ENCODE data around the gene ADAMTSL5.

ADAMTSL5 gene

GRCh38 chr19:1495799-1496713 is 16.8 kb downstream of the ADAMTSL5 start:
- no peak for TF ChIP-seq FOXP2 (optimal IDR thresholded peaks at IDR 0.05; ENCODE audit: control extremely low read depth, extremely low read length, insufficient read depth)
- no peak for TF ChIP-seq POLR2AphosphoS5 (IDR thresholded peaks at IDR 0.05; ENCODE audit: borderline replicate concordance, low read depth, low read length)
- TF ChIP-seq EZH2 (IDR thresholded peaks at IDR 0.05), result no peak
- Histone ChIP-seq H3K4me3 (no peak overlapping the region), H3K9ac (ENCODE audit: insufficient read length) (no peak overlapping the region), H3K36me3 (ENCODE audit: insufficient read depth, low read length) (no peaks in the 10 kb centered on the region), H3K27ac (no peak overlapping the region), H3K9me3 (ENCODE audit: low read depth, low read length) (no peaks in the 10 kb centered on the region)
- no peak for DNase-seq (ENCODE audit: low read depth, low spot score)

GRCh38 chr19:1495051-1495798 is 17.6 kb downstream of the ADAMTSL5 start:
- no peak overlapping the region for H3K27ac ChIP-seq
- DNase-seq (ENCODE audit: low read depth, low spot score), result no peak
- H3K9me3 ChIP-seq (ENCODE audit: low read depth, low read length), result no peaks in the 10 kb centered on the region
- no peak overlapping the region for H3K9ac ChIP-seq (ENCODE audit: insufficient read length)
- H3K4me3 ChIP-seq, result no peak overlapping the region
- no peak for TF ChIP-seq EZH2 (IDR thresholded peaks at IDR 0.05)
- TF ChIP-seq FOXP2 (optimal IDR thresholded peaks at IDR 0.05; ENCODE audit: control extremely low read depth, extremely low read length, insufficient read depth), result no peak
- no peak for TF ChIP-seq POLR2AphosphoS5 (IDR thresholded peaks at IDR 0.05; ENCODE audit: borderline replicate concordance, low read depth, low read length)
- no peaks in the 10 kb centered on the region for H3K36me3 ChIP-seq (ENCODE audit: insufficient read depth, low read length)

DNA sequence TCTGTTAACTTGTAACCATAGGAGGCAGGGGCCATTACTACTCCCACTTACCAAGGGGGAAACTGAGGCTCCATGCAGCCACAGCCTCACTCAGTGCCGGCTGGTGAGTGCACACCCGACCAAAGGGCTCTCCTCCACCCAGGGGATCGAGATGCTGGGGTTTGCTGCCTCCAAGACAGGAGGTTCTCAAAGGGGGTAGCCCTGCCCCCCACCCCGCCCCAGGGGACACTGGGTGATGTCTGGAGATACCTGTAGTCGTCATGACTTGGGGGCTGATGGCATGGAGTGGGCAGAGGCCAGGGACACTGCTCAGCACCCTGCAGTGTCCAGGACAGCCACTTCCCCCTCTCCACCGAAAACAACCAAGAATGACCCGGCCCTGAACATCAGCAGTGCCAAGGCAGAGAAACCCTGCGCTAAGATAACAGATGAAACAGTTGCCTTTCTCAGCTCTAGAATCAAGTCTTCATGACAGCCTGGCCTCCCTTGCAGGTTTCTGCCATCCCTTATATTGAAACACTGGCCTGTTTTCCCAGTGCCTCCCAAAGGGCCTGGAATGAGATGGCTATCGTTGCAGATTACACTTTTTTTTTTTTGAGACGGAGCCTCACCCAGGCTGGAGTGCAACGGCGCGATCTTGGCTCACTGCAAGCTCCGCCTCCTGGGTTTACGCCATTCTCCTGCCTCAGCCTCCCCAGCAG is 18.6 kb downstream of the ADAMTSL5 start:
- Histone ChIP-seq H3K4me3 (no peak overlapping the region), H3K36me3 (ENCODE audit: insufficient read depth, low read length) (no peaks in the 10 kb centered on the region), H3K9me3 (ENCODE audit: low read depth, low read length) (no peaks in the 10 kb centered on the region), H3K27ac (no peak overlapping the region), H3K9ac (ENCODE audit: insufficient read length) (no peak overlapping the region)
- no peak for DNase-seq (ENCODE audit: low read depth, low spot score)
- TF ChIP-seq FOXP2 (optimal IDR thresholded peaks at IDR 0.05; ENCODE audit: control extremely low read depth, extremely low read length, insufficient read depth), result no peak
- TF ChIP-seq POLR2AphosphoS5 (IDR thresholded peaks at IDR 0.05; ENCODE audit: borderline replicate concordance, low read depth, low read length), result no peak
- TF ChIP-seq EZH2 (IDR thresholded peaks at IDR 0.05), result no peak

- no peak for DNase-seq (ENCODE audit: low read depth, low spot score)
Measured at GRCh38 chr19:1492474-1493006, 20.3 kb downstream of the ADAMTSL5 start.

DNA sequence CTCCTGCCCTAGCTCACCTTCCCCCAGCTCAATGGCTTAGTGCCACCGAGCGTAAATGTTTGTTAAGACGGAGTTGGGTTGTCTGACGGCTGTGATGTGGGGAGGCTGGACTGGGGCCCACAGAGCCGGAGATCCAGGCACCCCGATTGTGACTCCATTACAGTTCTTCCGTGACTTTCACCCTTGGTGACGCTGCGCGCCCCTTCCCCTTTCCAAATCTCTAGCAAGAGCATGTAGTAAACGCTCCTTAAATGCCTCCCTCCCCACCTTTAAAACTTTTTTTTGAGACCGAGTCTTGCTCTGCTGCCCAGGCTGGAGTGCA is 21.0 kb downstream of the ADAMTSL5 start:
- no peak for DNase-seq (ENCODE audit: low read depth, low spot score)
- H3K4me3 ChIP-seq, result no peak overlapping the region
- no peak overlapping the region for H3K9ac ChIP-seq (ENCODE audit: insufficient read length)
- no peaks in the 10 kb centered on the region for H3K36me3 ChIP-seq (ENCODE audit: insufficient read depth, low read length)
- H3K27ac ChIP-seq, result no peak overlapping the region
- no peaks in the 10 kb centered on the region for H3K9me3 ChIP-seq (ENCODE audit: low read depth, low read length)
- TF ChIP-seq POLR2AphosphoS5 (IDR thresholded peaks at IDR 0.05; ENCODE audit: borderline replicate concordance, low read depth, low read length) (no peak), EZH2 (IDR thresholded peaks at IDR 0.05) (no peak), FOXP2 (optimal IDR thresholded peaks at IDR 0.05; ENCODE audit: control extremely low read depth, extremely low read length, insufficient read depth) (no peak)

More at GRCh38 chr19:1492474-1493006, 20.3 kb downstream of the ADAMTSL5 start:
- Histone ChIP-seq H3K36me3 (ENCODE audit: insufficient read depth, low read length) (no peaks in the 10 kb centered on the region), H3K9me3 (ENCODE audit: low read depth, low read length) (no peaks in the 10 kb centered on the region), H3K4me3 (no peak overlapping the region), H3K27ac (no peak overlapping the region), H3K9ac (ENCODE audit: insufficient read length) (no peak overlapping the region)
- no peak for TF ChIP-seq EZH2 (IDR thresholded peaks at IDR 0.05)
- no peak for TF ChIP-seq POLR2AphosphoS5 (IDR thresholded peaks at IDR 0.05; ENCODE audit: borderline replicate concordance, low read depth, low read length)
- TF ChIP-seq FOXP2 (optimal IDR thresholded peaks at IDR 0.05; ENCODE audit: control extremely low read depth, extremely low read length, insufficient read depth), result no peak

GRCh38 chr19:1491114-1491848 is 21.5 kb downstream of the ADAMTSL5 start, which contains the start of gene REEP6:
Gene REEP6, plus strand, starts transcription at chr19:1491181. Its CDS starts 89 bp downstream, at chr19:1491270.
- no peak for DNase-seq (ENCODE audit: low read depth, low spot score)
- TF ChIP-seq POLR2AphosphoS5 (IDR thresholded peaks at IDR 0.05; ENCODE audit: borderline replicate concordance, low read depth, low read length) (peak; percentile 43; the same call in 1 of the 2 replicates), FOXP2 (optimal IDR thresholded peaks at IDR 0.05; ENCODE audit: control extremely low read depth, extremely low read length, insufficient read depth) (no peak), EZH2 (IDR thresholded peaks at IDR 0.05) (no peak)
- peak within 1 kb of the TSS; percentile 82 for H3K9ac ChIP-seq (ENCODE audit: insufficient read length)
- H3K27ac ChIP-seq, result peak within 1 kb of the TSS; percentile 68
- H3K9me3 ChIP-seq (ENCODE audit: low read depth, low read length), result no peaks in the 10 kb centered on the region
- H3K4me3 ChIP-seq, result peak within 1 kb of the TSS; percentile 88
- H3K36me3 ChIP-seq (ENCODE audit: insufficient read depth, low read length), result no peaks in the 10 kb centered on the region

DNA sequence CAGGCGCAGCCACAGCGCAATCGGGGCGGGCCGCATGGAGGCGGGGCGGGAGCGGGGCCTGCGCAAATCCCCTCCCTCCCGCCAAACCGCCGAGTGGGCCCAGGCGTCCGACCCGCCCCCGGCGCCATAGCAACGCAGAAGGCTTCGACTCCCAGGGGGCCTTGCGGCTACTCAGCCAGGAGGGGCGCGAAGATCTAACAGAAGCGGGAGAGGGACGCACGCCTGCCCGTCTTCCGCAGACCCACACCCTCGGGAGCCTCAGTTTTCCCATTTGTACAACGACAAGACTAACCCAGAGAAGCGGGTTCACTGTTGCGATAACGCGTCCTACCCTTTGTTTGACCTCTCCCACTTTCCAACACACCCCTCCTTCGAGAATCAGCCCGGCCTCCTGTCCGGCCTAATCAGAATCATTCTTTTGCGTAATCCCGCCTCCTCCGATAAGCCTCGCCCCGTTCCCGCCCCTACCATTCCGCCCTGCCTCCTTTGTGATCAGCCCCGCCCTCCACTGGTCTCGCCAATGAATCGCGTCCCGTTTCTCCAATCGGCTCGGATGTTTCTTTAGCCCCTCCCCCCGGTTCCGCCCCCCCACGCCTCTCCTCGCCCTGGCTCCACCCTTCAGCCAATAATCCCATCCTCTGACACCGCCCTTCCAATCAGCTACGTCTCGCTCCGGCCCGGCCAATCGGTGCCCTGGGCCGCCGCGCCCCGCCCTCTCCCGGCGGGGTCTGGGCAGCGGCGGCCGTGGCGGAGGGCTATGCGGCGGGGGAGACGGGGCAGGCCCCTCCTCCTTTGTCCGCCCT is 22.3 kb downstream of the ADAMTSL5 start, which contains the start of gene PCSK4:
Gene PCSK4, minus strand, starts transcription at position 40 of the 803 bp plus-strand sequence. Its CDS starts 4 bp downstream, at position 36.
- Histone ChIP-seq H3K36me3 (ENCODE audit: insufficient read depth, low read length) (no peaks in the 10 kb centered on the region), H3K27ac (peak within 1 kb of the TSS; percentile 68), H3K4me3 (peak within 1 kb of the TSS; percentile 88), H3K9me3 (ENCODE audit: low read depth, low read length) (no peaks in the 10 kb centered on the region), H3K9ac (ENCODE audit: insufficient read length) (peak within 1 kb of the TSS; percentile 82)
- peak; percentile 96 for DNase-seq (ENCODE audit: low read depth, low spot score)
- TF ChIP-seq POLR2AphosphoS5 (IDR thresholded peaks at IDR 0.05; ENCODE audit: borderline replicate concordance, low read depth, low read length) (peak; percentile 61; the same call in 1 of the 2 replicates), FOXP2 (optimal IDR thresholded peaks at IDR 0.05; ENCODE audit: control extremely low read depth, extremely low read length, insufficient read depth) (no peak)

All from SK-N-MC (cell line).